ENCODE measurements around the gene WNT8B.
A peak's percentile ranks its signal among the peaks of the same experiment; 100 is the strongest.

The WNT8B gene

DNA sequence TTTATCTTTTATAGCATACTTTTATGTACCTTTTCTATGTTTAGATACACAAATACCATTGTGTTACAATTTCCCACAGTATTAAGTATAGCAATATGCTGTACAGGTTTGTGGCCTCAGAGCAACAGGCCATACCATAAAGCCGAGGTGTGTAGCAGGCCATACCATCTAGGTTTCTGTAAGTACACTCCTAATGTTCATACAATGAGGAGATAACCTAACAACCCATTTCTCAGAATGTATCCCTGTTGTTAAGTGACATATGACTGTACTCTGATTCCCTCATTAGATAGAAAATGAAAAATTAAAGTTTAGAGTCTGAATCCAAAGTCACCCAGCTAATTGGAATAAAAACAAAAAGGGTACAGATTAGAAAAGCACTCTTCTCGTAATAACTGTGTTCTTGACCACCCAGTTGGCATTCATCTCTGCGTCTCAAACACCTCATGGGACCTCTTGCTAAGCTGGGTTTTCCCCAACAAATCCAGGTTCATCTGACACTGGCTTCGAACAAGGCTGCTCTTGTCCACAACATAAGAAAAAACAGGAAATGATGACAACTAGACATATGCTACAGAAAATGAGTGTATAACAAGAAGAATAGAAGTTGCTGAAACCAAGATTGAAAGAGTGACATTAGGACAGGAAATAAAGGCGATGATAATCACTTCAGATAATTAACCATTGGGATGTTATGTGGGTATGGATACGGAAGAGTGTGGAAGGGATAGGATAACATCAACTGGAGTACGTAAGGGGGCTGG is 65.5 kb downstream of the WNT8B start:
- H3K79me2 ChIP-seq (ENCODE audit: insufficient read depth, low read length), result peaks cover 65% of the 10 kb centered on the region
- peak overlapping the region; percentile 86 for H3K4me2 ChIP-seq (ENCODE audit: low read depth, low read length, poor library complexity, severe bottlenecking)
- peak overlapping the region; percentile 95 for H3K9ac ChIP-seq (ENCODE audit: low read depth, low read length, poor library complexity, severe bottlenecking)
- peaks cover 40% of the 10 kb centered on the region; the same call in 1 of the 2 replicates for H3K36me3 ChIP-seq (ENCODE audit: insufficient read depth, low read length)
- no peak overlapping the region for H2AFZ ChIP-seq (ENCODE audit: low read length)
- H3K27me3 ChIP-seq (ENCODE audit: insufficient read depth, low read length, poor library complexity, severe bottlenecking), result no peaks in the 10 kb centered on the region
- H3K9me3 ChIP-seq (ENCODE audit: insufficient read depth, low read depth, low read length), result no peaks in the 10 kb centered on the region
- H3K4me3 ChIP-seq (ENCODE audit: low read length, poor library complexity, severe bottlenecking), result peak overlapping the region; percentile 86
- TF ChIP-seq CTCF (conservative IDR thresholded peaks at IDR 0.05; ENCODE audit: low read length) (no peak), EZH2phosphoT487 (IDR thresholded peaks at IDR 0.05; ENCODE audit: borderline replicate concordance) (no peak)
- peaks cover 20% of the 10 kb centered on the region for H4K20me1 ChIP-seq (ENCODE audit: insufficient read depth, low read length, poor library complexity, severe bottlenecking)
- H3F3A ChIP-seq (ENCODE audit: low read depth), result no peaks in the 10 kb centered on the region
- H3K9me2 ChIP-seq (replicated peaks; ENCODE audit: low read depth, low read length), result no peaks in the 10 kb centered on the region
- peaks cover 39% of the 10 kb centered on the region for H3K4me1 ChIP-seq (ENCODE audit: insufficient read depth, low read length, poor library complexity, severe bottlenecking)

- Histone ChIP-seq H3K9me3 (ENCODE audit: insufficient read depth, low read depth, low read length) (no peaks in the 10 kb centered on the region), H3K9ac (ENCODE audit: low read depth, low read length, poor library complexity, severe bottlenecking) (peak overlapping the region; percentile 95), H3K36me3 (ENCODE audit: insufficient read depth, low read length) (peaks cover 33% of the 10 kb centered on the region; the same call in 1 of the 2 replicates), H3K4me1 (ENCODE audit: insufficient read depth, low read length, poor library complexity, severe bottlenecking) (peaks cover 39% of the 10 kb centered on the region), H2AFZ (ENCODE audit: low read length) (peak overlapping the region; percentile 92), H3K4me3 (ENCODE audit: low read length, poor library complexity, severe bottlenecking) (peak overlapping the region; percentile 86), H3F3A (ENCODE audit: low read depth) (no peaks in the 10 kb centered on the region), H3K9me2 (replicated peaks; ENCODE audit: low read depth, low read length) (no peaks in the 10 kb centered on the region), H3K27me3 (ENCODE audit: insufficient read depth, low read length, poor library complexity, severe bottlenecking) (no peaks in the 10 kb centered on the region), H3K4me2 (ENCODE audit: low read depth, low read length, poor library complexity, severe bottlenecking) (peak overlapping the region; percentile 86), H4K20me1 (ENCODE audit: insufficient read depth, low read length, poor library complexity, severe bottlenecking) (peaks cover 20% of the 10 kb centered on the region), H3K79me2 (ENCODE audit: insufficient read depth, low read length) (peaks cover 62% of the 10 kb centered on the region)
- TF ChIP-seq EZH2phosphoT487 (IDR thresholded peaks at IDR 0.05; ENCODE audit: borderline replicate concordance) (no peak), CTCF (conservative IDR thresholded peaks at IDR 0.05; ENCODE audit: low read length) (no peak)
Measured at GRCh38 chr10:100528921-100529474, 66.2 kb downstream of the WNT8B start.

- Histone ChIP-seq H3K36me3 (ENCODE audit: insufficient read depth, low read length) (peaks cover 26% of the 10 kb centered on the region; the same call in 1 of the 2 replicates), H3K27me3 (ENCODE audit: insufficient read depth, low read length, poor library complexity, severe bottlenecking) (no peaks in the 10 kb centered on the region), H3K4me1 (ENCODE audit: insufficient read depth, low read length, poor library complexity, severe bottlenecking) (peaks cover 46% of the 10 kb centered on the region), H3K79me2 (ENCODE audit: insufficient read depth, low read length) (peaks cover 55% of the 10 kb centered on the region), H3K4me3 (ENCODE audit: low read length, poor library complexity, severe bottlenecking) (peak within 1 kb of the TSS; percentile 86), H3F3A (ENCODE audit: low read depth) (no peaks in the 10 kb centered on the region), H3K4me2 (ENCODE audit: low read depth, low read length, poor library complexity, severe bottlenecking) (peak within 1 kb of the TSS; percentile 86), H3K9me3 (ENCODE audit: insufficient read depth, low read depth, low read length) (no peaks in the 10 kb centered on the region), H3K9me2 (replicated peaks; ENCODE audit: low read depth, low read length) (no peaks in the 10 kb centered on the region), H3K9ac (ENCODE audit: low read depth, low read length, poor library complexity, severe bottlenecking) (peak within 1 kb of the TSS; percentile 95), H2AFZ (ENCODE audit: low read length) (peak within 1 kb of the TSS; percentile 92), H4K20me1 (ENCODE audit: insufficient read depth, low read length, poor library complexity, severe bottlenecking) (peaks cover 20% of the 10 kb centered on the region)
- TF ChIP-seq EZH2phosphoT487 (IDR thresholded peaks at IDR 0.05; ENCODE audit: borderline replicate concordance), result no peak
- no peak for TF ChIP-seq CTCF (conservative IDR thresholded peaks at IDR 0.05; ENCODE audit: low read length)
Measured at GRCh38 chr10:100529475-100530298, 66.9 kb downstream of the WNT8B start, which contains the start of gene NDUFB8. TSS of gene NDUFB8 (minus strand) at chr10:100529871. CDS start at chr10:100529851, 20 bp downstream.
